Mononuclear cell (primary cell): ENCODE results near the gene EIPR1. TPM values are rescaled to one million over a fixed set of nuclear protein-coding genes. Genes with fewer than 3 reads are reported as not detected.

ENCODE experiments used
- H3K27me3 ChIP-seq: 2 replicates; pipeline ENCODE4 v1.6.0; 2011; ENCODE audit warnings: low read length, control low read depth; ENCODE audit not compliant: insufficient read depth
- H3K4me1 ChIP-seq: 2 replicates; pipeline ENCODE4 v1.5.1; 2011; ENCODE audit warnings: mild to moderate bottlenecking, low read length, control low read depth; ENCODE audit not compliant: insufficient read depth
- H3K4me3 ChIP-seq: 2 replicates; pipeline ENCODE4 v1.5.1; 2011; ENCODE audit warnings: mild to moderate bottlenecking, low read length, moderate library complexity
- H3K9me3 ChIP-seq: 2 replicates; pipeline ENCODE4 v1.5.1; 2011; ENCODE audit warnings: low read depth, mild to moderate bottlenecking, control low read depth, low read length
- total RNA-seq: library from RNA; depleted of rRNA; stranded (reverse); fragments of >200 nt; gene quantifications from one replicate; pipeline ENCODE4 v1.2.3, GENCODE V29; 2012

EIPR1 gene
- total RNA-seq, 1 donor = 10.0 TPM

GRCh38 chr2:3316456-3317276 lies 61.0 kb downstream of the EIPR1 start:
- Histone ChIP-seq H3K27me3 (no peaks in the 10 kb centered on the region), H3K9me3 (no peaks in the 10 kb centered on the region), H3K4me1 (no peaks in the 10 kb centered on the region), H3K4me3 (no peak overlapping the region)

- H3K27me3 ChIP-seq = no peaks in the 10 kb centered on the region
Observed at GRCh38 chr2:3314626-3315025, 63.0 kb downstream of the EIPR1 start.

DNA sequence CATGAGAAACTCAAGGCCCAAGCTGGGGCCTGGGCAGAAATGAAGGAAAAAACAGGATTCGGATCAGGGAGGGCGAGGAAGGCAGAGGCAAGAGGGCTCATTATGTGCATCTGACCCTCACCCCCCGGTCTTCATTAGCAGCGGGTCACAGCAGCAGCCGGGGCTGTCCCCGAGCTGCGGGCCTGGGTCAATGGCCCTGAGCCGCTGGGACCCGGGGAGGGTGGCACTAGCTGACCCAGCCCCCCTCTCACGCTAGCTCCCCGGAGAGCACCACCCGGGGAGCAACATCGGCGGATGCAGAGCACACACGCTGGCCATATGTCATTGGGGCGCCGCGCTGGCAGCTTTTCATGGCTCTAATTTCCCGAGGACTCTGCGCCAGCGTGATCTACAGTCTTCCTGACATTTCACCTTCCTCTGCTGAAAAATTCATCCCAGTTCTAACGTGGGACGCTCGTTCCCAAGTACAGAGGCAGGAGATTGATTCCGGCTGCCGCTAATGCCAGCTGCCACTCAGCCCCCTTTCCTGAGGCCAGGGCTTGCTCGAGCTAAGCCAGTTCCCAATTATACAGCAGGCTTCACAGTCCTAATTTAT lies 63.7 kb downstream of the EIPR1 start:
- no peaks in the 10 kb centered on the region for H3K4me1 ChIP-seq
- no peaks in the 10 kb centered on the region for H3K9me3 ChIP-seq
- no peaks in the 10 kb centered on the region for H3K27me3 ChIP-seq
- H3K4me3 ChIP-seq = no peak overlapping the region

More at GRCh38 chr2:3314626-3315025, 63.0 kb downstream of the EIPR1 start:
- H3K4me1 ChIP-seq = no peaks in the 10 kb centered on the region
- no peak overlapping the region for H3K4me3 ChIP-seq
- no peaks in the 10 kb centered on the region for H3K9me3 ChIP-seq

DNA sequence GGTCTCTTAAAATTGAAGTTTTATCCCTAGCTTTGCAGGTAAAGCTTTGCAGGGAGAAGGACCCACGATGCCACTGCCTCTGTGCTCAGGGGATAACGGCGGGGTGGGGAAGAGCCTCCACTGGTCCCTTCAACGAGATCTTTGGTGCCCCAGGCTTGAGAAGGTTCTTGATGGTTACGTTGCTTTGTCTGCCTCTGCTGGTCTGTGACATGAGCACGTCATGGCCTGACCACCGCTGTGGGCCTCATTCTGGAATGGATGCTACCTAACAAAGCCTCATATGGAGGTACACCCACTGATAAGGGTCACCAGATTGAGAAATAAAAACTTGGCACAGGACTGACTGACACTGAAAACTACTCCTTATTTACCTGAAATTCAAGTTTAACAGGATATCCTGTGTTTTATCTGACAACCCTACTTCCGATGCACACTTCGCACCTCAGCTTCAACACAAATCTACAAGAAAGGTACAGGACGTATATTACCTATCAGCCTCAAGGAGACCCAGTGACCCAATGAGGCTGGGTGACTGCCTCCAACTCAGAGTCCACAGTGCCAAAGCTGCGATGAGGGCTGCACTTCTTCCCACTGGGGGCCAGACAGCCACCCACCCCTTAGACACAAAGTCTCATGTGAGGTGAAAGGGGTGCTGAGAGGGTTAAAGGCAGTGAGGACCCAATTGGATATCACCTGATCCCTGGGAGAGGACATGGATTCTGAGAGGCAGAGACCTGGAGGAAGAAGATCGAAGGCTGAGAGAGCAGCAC lies 64.9 kb downstream of the EIPR1 start:
- Histone ChIP-seq H3K4me1 (no peaks in the 10 kb centered on the region), H3K9me3 (no peaks in the 10 kb centered on the region), H3K27me3 (no peaks in the 10 kb centered on the region), H3K4me3 (no peak overlapping the region)

DNA sequence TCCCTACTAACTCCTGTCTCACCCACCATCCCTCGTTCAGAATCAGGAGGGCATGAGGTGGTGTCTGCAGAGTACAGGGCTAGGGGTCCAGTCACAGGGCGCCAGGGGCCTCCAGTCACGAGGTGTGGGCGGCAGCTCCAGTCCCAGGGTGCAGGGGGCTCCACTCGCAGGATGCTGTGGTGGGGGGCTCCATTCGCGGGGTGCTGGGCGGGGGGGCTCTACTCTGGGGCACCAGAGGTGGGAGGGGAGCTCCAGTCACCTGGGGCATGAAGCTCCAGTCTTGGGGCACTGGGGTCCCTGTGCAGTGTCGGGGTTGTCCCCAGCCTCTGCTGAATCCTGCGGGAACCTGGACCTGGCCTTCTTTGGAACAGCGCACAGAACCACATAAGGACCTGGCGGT lies 66.0 kb downstream of the EIPR1 start:
- H3K4me1 ChIP-seq = no peaks in the 10 kb centered on the region
- no peak overlapping the region for H3K4me3 ChIP-seq
- H3K9me3 ChIP-seq = no peaks in the 10 kb centered on the region
- H3K27me3 ChIP-seq = no peaks in the 10 kb centered on the region

GRCh38 chr2:3309496-3310355 lies 67.9 kb downstream of the EIPR1 start:
- Histone ChIP-seq H3K27me3 (no peaks in the 10 kb centered on the region), H3K4me1 (no peaks in the 10 kb centered on the region), H3K4me3 (no peak overlapping the region), H3K9me3 (no peaks in the 10 kb centered on the region)

DNA sequence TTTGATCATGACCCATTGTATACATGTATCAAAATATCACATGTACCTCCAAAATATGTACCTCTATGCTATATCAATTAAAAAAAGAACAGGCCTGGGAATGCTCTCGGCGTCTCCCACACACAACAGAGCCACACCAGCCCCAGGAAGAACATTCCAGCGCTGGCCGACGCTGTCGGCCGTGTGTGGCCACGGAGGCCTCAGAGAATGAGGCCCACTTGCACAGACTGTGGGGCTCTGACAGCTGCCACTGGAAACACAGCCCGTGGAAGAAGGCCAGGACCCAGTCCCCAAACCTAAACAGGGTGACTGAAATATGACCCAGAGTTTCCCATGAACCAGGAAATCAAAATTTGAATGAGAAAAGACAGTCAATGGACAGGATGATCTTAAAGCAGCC lies 69.7 kb downstream of the EIPR1 start:
- no peaks in the 10 kb centered on the region for H3K27me3 ChIP-seq
- no peaks in the 10 kb centered on the region for H3K9me3 ChIP-seq
- peaks cover 9% of the 10 kb centered on the region for H3K4me1 ChIP-seq
- H3K4me3 ChIP-seq = no peak overlapping the region

- Histone ChIP-seq H3K27me3 (no peaks in the 10 kb centered on the region), H3K4me1 (peaks cover 9% of the 10 kb centered on the region), H3K4me3 (no peak overlapping the region), H3K9me3 (no peaks in the 10 kb centered on the region)
Observed at GRCh38 chr2:3307236-3307635, 70.4 kb downstream of the EIPR1 start.

- no peaks in the 10 kb centered on the region for H3K9me3 ChIP-seq
- H3K4me3 ChIP-seq = no peak overlapping the region
- peaks cover 9% of the 10 kb centered on the region for H3K4me1 ChIP-seq
- H3K27me3 ChIP-seq = no peaks in the 10 kb centered on the region
Observed at GRCh38 chr2:3305952-3306351, 71.7 kb downstream of the EIPR1 start.

DNA sequence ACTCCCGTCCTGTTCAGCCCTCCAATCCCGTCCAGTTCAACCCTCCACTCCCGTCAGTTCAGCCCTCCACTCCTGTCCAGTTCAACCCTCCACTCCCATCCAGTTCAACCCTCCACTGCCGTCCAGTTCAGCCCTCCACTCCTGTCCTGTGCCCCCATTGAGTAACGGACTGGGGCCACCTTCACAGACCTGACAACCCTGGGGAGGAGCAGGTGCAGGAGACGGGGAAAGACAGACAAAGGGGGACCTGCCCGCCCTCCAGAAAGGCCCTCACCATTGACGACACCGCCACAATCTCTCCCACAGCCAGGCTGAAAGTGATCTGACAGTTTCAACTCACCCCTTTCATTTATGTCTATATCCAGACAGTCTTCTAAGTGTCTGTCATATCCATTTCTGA lies 72.2 kb downstream of the EIPR1 start:
- H3K4me3 ChIP-seq = no peak overlapping the region
- H3K27me3 ChIP-seq = no peaks in the 10 kb centered on the region
- H3K9me3 ChIP-seq = no peaks in the 10 kb centered on the region
- peaks cover 9% of the 10 kb centered on the region for H3K4me1 ChIP-seq

DNA sequence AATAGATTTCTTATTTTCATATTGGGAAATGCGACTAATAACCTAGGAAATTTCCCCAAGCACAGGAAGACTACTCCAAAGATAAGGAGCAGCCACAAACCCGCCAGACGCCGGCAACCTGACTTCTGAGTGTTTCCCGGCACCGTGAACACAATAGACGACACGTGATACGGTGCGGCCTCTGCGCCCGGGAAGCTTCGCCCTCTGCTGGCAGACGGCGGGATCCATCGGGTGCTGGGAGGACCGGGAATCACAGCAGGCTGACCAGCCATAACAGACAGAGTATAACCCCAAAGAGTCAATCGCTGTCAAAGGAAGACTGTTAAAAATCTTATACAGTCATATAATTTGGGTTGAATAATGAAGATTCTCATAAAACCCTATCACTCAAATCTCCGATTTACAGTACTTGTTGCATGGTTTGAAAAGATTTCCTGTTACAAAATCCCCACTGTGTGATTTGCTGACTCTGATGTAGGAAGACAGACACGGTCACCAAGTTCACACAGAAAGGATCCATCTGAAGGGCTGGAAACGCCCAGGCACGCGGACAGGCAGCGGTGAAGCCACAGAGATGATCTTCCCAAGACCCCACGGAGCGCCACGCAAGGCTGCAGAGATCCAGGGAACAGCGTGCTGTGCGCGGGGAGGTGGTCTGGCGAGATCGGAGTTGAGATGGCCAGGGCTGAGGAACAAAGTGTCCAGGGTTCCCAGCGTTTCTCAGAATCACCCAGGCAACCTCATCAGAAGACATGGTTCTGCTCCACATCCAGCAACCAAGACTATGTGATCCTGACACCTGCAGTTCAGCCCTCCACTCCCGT lies 73.8 kb downstream of the EIPR1 start:
- Histone ChIP-seq H3K27me3 (no peaks in the 10 kb centered on the region), H3K4me1 (peaks cover 9% of the 10 kb centered on the region), H3K4me3 (no peak overlapping the region), H3K9me3 (no peaks in the 10 kb centered on the region)

GRCh38 chr2:3302751-3303582 lies 74.7 kb downstream of the EIPR1 start:
- Histone ChIP-seq H3K4me3 (no peak overlapping the region), H3K4me1 (peaks cover 9% of the 10 kb centered on the region), H3K27me3 (no peaks in the 10 kb centered on the region), H3K9me3 (no peaks in the 10 kb centered on the region)

GRCh38 chr2:3302421-3302750 lies 75.2 kb downstream of the EIPR1 start:
- Histone ChIP-seq H3K9me3 (no peaks in the 10 kb centered on the region), H3K4me1 (peaks cover 9% of the 10 kb centered on the region), H3K4me3 (no peak overlapping the region), H3K27me3 (no peaks in the 10 kb centered on the region)
